Stimulated activated CD8-positive, alpha-beta memory T cell treated with anti-CD3 and anti-CD28 coated beads, Interleukin-7, amount 100 ng/mL, for 1 hour (primary cell): ENCODE data around the gene SLC38A3.
A peak's percentile ranks its signal among the peaks of the same experiment; 100 is the strongest.
"Not testable (repeated sequence)": the region's sequence is repeated elsewhere in the genome, so short reads cannot be mapped to it uniquely, and the experiment has no call there.

Source experiments
- DNase-seq, 2 donors: peaks; one replicate each; pipeline ENCODE4 v3.0.0-alpha.2; 2020; ENCODE audit warnings: low read depth in 2 of 2

SLC38A3 gene

GRCh38 chr3:50249457-50249856 lies 44.4 kb downstream of the SLC38A3 start:
- DNase-seq: no peak

- no peak for DNase-seq
Measured at GRCh38 chr3:50250514-50250913, 45.4 kb downstream of the SLC38A3 start.

- no peak for DNase-seq
Measured at GRCh38 chr3:50251220-50251619, 46.1 kb downstream of the SLC38A3 start.

- no peak for DNase-seq
Measured at GRCh38 chr3:50254577-50255250, 49.6 kb downstream of the SLC38A3 start.

- DNase-seq: no peak
Measured at GRCh38 chr3:50255251-50255615, 50.2 kb downstream of the SLC38A3 start.

GRCh38 chr3:50256978-50257890 lies 52.2 kb downstream of the SLC38A3 start:
- no peak for DNase-seq

- no peak for DNase-seq
Measured at GRCh38 chr3:50258029-50258680, 53.1 kb downstream of the SLC38A3 start.

- DNase-seq: no peak
Measured at GRCh38 chr3:50258979-50259378, 53.9 kb downstream of the SLC38A3 start.

GRCh38 chr3:50259432-50260026 lies 54.5 kb downstream of the SLC38A3 start:
- no peak for DNase-seq

- peak; percentile 65 to 69 for DNase-seq
Measured at GRCh38 chr3:50260027-50260941, 55.2 kb downstream of the SLC38A3 start.

- no peak for DNase-seq
Measured at GRCh38 chr3:50260942-50261441, 55.9 kb downstream of the SLC38A3 start.

GRCh38 chr3:50261505-50261904 lies 56.4 kb downstream of the SLC38A3 start:
- DNase-seq: no peak

- not testable (repeated sequence) for DNase-seq
Measured at GRCh38 chr3:50262200-50262599, 57.1 kb downstream of the SLC38A3 start.

- DNase-seq: no peak
Measured at GRCh38 chr3:50262778-50263177, 57.7 kb downstream of the SLC38A3 start.

GRCh38 chr3:50263478-50264382 lies 58.7 kb downstream of the SLC38A3 start:
- DNase-seq: no peak

- DNase-seq: no peak
Measured at GRCh38 chr3:50264383-50264963, 59.4 kb downstream of the SLC38A3 start.

GRCh38 chr3:50264964-50265485 lies 60.0 kb downstream of the SLC38A3 start:
- DNase-seq: no peak

- DNase-seq: no peak
Measured at GRCh38 chr3:50265571-50265970, 60.5 kb downstream of the SLC38A3 start.

- no peak for DNase-seq
Measured at GRCh38 chr3:50266017-50266416, 60.9 kb downstream of the SLC38A3 start.
